Effector CD8-positive, alpha-beta T cell (primary cell): ENCODE data around the gene KLHL20.

Source experiments
- DNase-seq: peaks from one replicate; lab custom pipeline; 2025; lab: John Stamatoyannopoulos, UW

The KLHL20 gene

DNA sequence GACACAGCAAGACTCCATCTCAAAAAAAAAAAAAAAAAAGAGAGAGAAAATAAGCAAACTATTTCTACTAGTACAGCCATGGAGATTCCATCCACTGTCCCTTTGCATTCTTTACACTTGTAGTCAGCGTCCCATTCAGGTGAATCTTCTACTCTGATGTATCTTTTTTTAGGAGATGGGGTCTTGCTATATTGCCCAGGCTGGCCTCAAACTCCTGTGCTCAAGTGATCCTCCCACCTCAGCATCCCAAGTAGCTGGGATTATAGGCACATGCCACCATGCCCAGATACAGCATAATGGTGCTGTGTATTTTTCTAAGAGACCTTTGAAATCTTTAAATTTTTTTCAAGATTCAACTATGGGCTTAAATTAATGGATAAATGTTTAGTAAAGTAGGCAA, 118.0 kb downstream of the KLHL20 start:
- no peak for DNase-seq
